Measurements from ENCODE around the gene RNF212.

Gene RNF212

DNA sequence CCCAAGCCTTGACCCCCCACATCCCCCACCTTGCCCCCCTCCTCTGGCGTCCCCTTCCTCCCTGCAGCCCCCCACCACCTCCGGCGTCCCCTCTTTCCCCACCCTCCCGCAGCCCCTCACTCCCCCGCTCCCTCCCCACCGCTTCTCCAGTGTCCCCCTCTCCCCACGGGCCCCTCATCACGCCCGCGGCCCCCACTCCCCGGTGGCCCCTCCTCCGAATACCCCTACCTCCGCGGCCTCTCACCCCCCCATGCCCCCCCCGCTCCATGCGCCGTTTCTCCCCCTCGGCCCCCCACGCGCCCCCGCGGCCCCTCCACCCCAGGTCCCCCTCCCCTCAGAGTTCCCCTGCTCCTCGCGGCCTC lies 562 bp downstream of the RNF212 start:
- DNase-seq, result no peak

DNA sequence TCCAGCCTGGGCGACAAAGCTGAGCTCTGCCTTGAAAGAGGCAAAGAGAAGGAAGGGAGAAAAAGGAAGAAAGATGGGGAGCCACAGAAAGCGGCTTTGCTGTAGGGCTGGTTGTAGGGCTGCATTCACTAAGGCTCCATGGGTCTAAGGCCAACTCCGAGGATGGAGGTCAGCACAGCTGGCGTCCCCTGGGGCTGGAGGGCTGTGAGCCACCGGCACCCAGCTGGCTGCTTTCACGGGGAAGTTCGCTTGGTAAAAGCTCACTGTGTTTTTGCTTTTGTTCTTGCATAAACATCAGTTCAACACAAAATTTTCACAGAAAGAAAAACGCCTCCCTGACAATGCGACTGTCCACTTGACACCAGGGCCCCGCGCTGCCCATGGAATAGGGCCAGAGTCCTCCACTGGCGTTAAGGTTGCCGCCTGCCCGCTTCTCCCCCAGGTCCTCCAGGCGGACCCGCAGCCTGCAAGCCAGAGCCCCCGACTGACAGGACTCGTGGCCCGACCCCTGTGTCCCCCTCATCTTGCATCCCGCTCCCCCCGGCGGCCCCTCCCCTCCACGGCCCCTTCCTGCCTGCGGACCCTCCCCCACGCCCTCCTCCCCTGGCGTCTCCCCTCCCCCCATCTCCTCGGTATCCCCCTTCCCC lies 1.1 kb downstream of the RNF212 start:
- DNase-seq, result no peak

DNA sequence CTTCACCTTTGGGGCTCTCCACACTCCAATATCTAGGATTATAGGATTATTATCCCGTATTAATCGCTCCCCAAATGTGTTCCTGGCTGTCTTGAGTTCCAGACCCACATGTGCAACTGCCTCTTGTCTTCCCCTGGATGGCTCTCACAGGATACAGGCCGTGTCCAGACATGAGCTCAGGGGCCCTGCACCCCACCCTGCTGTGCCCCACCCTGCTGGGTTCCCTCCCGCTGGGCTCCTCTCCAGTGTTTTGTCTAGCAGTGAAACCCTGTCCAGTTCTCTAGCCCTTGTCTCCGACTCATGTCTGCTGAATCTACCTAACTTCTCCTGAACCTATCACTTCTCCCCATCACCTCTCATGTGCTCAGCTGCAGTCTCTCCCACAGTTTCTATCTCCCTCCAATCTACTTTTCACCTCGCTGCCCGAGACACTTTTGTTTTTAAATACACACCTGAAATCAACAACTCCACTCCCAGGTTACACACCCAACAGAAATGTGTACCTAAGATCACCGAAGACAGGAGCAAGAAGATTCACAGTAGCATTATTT lies 2.0 kb downstream of the RNF212 start:
- DNase-seq, result no peak

DNA sequence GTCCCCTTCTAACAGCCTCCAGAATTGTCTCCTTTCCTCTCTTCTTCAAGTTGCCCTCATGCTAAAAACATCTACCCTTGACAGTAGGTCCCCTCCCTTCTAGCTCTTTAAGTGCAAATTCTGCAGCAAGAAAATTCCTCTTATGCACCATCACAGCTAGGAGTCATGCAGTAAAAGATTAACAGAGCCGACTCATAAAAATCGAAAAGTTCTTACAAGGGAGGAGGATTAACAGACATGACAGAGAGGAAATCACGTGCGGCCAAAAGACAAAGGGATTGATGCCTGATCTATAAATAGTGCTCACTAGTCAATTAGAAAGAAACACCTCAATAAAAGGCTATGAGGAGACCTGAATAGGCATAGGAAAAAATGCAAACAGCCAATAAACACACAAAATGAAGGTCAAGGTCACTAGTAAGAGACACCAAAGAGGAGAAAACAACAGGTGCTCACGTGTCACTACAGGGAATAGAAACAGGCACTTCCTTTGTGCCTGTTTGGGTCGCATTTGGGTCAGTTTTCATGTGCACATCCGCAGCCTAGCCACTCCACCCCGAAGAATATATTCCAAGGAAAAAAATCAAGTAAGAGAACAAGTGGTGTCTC lies 3.4 kb downstream of the RNF212 start:
- DNase-seq, result no peak

DNA sequence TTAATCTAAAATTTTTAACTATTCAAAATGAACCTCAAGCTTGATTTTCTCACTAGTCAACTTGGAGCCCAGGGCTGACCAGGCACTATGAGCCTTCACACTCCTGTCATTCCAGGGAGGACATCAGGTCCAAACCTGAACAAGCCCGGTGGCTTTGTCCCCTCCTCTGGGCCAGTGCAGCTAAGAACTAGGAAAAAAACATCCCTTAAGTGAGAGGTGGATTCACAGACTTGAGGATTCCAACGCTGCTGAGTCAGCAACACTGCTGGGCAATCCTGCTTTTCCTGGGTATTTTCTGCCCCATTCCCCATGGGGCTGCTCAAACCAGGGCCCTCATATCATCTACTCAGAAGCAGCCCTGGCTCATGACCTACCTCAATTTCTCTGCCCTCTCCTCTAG lies 4.0 kb downstream of the RNF212 start:
- no peak for DNase-seq

DNA sequence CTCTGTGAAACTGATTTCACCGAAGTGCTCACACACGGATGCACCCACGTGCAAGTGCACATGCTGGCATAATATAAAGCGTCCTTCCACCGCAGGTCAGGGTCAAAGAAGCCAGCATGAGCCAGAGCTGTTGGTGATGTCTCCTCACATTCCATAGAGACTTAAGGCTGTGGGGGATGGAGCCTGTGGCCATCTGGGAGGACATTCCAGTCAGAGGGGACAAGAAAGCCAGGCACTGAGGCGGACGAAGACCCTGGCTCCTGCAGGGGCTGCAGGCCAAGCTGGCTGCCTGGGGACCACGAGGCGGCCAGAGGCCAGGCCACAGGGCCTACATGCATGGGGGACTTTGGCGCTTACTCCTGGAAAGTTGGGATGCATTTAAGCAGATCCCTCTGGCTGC lies 7.7 kb downstream of the RNF212 start:
- DNase-seq, result no peak

DNA sequence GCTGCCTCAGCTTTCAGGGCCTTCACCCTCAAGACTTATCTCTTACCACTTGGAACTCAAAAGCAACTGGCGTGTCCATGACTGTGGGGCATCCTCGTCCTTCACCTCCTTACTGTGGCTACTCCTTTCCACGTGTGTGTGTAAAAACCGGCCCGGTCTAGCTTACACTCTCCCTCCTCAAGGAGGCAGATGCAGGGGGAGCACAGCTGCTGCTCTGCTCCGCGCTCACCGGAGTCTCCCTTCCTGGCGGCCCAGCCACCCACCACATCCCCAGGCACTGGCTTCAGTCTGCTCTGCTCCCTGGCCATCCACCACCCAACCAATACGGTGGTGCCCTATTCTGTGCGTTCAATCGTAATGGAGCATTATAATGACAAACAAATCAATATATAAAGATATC lies 8.3 kb downstream of the RNF212 start:
- no peak for DNase-seq

DNA sequence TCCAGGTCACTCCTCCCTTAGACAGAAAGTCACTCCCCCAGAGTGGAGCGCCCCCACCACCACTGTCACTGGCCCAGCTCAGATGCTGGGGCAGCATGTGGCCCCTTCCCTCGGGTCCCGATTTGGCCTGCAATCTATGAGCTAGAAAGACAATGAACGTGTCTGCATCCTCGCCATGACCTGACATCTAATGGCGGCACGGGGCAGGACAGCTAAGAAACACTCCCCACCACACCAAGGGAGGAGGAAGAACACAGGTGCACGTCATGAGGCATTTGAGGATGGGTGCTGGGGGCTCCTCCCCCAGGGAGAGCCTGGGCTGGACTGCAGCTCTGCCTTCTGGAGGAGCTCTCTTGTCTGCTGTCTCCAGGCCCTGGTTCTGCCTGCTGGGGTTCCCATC lies 8.7 kb downstream of the RNF212 start:
- no peak for DNase-seq

DNA sequence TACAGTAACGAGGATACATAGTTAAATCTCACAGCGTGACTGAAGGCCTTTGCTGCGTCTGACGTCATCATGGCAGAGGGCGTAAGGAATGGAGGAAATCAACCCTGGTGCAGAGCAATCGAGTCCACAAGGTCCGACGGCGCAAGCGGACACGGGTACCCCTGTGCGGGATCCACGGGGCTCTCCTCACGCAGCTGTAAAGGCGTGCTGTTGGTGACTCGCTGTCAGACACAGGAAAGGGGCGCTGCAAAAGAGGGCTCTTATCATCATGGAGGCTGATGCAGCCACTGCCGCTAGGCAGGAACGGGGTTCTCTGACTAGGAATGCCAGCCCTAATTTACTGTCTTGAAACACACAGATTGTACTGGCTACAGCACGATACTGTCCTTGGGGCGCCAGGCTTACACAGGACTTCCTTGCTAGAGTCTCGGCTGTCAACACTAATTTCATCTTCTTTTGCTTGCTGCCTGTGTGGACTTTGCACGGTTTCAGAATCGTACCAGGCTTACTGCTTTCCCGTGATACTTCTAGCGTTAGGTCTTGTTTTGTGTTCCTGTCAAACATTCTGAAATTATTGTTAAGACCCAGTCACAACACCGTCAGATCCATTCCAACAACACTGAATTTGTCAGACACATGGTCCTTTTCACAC lies 13.6 kb downstream of the RNF212 start:
- no peak for DNase-seq

DNA sequence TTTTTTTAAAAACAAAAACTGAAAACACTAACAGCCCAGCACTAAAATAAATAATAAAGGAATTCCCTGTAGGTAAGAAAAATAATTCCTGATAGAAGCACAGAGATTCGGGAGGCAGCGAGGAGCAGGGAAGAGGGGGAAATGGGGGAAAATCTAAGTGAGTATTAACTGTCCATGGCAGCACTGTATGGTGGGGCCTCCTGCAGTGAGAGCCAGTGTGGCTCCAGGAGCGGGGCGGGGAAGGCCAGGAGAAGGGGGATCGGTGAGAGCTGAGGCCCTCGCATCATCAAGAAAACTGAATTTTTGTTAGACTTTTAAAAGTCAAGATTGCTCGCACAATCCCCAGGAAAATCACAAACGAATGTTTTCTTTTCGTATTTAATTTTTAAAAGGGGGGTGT lies 14.1 kb downstream of the RNF212 start:
- no peak for DNase-seq

DNA sequence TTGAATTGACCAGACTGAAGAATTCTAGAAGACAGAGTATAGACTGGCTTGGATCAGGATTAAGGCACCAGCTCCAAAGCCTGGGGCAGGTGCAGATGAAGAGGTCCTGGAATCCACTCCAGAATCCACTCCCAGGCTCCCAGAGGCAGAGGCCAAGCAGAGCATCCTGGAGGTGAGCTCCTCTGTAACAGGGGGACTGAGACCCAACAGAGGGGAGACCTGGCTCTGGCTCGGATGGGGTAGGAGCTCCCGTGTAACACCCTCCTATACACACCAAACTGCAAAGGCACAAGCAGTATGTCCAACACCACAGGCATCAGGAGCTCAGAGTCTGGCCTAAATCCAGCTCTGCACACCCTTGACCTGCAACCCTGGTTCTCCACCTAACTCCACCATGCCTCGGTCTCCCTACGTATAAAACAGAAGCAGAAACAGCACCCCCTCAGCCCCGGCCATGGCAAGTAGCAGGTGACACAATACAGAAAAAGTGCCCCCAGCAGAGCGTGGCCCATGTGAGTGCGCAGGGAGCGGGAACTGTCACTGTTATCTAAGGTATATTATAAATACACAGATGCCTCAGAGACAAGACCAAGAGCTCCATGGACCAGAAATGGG lies 14.9 kb downstream of the RNF212 start:
- DNase-seq, result no peak

DNA sequence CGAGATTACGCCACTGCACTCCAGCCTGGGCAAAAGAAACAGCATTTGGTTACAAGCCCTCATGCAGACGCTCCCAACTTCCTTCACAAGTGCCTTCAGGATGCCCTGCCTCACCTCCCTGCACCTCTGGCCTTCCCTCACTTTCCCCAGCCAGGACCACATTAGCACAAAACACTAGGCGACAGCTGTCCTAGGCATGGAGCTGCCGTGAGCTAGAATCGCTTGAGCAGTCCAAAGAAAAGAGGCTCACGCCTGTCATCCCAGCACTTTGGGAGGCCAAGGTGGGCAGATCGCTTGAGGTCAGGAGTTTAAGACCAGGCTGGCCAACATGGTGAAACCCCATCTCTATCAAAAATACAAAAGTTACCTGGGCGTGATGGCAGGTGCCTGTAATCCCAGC lies 15.8 kb downstream of the RNF212 start:
- no peak for DNase-seq

DNA sequence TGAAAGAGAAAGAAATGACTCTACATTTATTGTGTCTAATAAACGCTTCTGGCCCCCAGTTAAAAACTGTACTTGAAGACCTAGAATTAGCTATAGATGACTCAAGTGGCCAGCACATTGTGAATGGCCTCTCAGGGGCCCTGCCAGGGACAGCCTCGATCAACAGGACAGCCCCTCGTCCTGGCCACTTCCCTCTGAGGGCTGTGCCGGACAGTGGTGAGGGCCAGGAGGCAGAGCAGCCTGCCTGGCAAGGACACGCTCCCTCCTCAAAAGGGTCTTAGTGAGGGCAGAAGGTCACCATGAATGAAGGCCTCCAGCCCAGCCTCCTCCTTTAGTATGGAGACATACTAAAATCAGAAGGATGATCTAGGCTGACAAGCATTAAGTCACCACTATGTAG lies 16.5 kb downstream of the RNF212 start:
- no peak for DNase-seq

DNA sequence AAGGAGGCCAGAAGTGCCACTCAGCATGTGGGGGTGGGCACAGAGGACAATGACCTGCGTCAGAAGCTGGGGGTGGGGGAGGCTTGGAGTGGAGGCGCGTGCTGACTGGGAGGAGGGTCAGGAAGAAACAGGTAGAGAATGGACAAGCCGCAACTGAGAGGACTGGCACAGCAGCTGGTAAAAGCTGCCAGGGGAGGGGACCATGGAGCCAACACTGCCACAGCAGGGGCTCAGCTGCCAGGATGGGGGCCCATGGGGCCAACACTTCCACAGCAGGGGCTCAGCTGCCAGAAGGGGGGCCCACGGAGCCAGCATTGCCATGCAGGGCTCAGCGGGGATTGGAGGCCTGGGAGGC lies 19.1 kb downstream of the RNF212 start:
- DNase-seq, result no peak

DNA sequence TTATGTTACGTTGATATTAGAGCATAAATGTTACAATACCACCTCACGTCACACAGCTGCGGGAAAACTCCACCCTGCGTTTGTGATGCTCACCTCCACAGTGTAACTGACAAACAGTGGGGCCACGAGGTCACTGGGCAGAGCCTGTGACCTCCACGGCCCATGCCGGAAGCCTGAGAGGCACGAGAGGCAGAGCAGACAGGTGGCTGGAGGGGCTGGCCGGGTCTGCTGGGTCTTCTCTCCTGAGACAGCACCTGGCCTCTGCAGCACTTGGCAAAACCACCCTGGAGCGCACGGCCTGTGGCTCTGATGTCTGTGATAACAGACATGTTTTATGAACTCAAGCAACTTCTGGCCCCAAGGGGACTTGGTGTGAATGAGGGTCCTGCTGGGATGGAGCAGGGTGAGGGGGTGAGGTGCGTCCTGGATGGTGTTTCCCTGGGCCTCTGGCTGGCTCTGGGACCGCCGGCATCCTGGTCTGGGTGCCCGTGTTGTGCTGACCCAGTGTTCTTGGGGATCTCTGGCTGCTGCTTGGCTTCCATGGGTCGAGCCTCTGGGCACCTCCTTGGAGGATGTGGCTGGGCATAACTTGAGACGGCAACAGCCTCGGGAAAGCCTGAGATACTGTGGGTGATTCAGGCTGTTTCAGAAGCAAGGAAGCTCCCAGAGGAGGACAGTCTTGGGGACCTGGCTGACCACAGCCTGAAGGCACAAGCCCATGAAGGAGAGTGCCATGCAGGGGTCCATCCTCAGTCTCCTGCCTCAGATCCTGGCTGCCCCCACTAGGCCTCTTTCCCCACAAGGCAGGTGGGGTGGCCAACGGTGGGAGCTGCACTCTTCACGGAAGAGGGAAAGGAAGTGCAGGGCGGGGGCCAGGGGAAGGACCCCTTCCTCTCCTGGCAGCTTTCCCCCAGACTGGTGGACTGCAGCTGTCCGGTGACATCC lies 19.7 kb downstream of the RNF212 start:
- no peak for DNase-seq

DNA sequence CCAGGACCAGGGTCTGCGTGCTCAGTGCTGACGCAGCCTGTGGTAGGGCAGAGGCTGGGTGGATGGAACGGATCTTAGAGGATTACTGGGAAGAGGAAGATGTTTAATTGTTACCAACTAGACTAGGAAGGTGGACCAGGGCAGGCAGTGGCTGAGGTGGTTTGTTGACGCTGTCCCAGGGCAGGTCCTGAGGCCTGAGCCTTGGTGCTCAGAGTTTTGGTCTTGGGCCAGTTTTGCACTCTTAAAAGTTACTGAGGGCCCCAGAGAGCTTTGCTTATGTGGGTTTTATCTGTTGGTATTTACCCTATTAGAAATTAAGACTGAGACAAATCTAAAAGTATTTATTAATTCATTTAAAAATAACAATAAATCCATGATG lies 20.4 kb downstream of the RNF212 start:
- DNase-seq, result no peak

DNA sequence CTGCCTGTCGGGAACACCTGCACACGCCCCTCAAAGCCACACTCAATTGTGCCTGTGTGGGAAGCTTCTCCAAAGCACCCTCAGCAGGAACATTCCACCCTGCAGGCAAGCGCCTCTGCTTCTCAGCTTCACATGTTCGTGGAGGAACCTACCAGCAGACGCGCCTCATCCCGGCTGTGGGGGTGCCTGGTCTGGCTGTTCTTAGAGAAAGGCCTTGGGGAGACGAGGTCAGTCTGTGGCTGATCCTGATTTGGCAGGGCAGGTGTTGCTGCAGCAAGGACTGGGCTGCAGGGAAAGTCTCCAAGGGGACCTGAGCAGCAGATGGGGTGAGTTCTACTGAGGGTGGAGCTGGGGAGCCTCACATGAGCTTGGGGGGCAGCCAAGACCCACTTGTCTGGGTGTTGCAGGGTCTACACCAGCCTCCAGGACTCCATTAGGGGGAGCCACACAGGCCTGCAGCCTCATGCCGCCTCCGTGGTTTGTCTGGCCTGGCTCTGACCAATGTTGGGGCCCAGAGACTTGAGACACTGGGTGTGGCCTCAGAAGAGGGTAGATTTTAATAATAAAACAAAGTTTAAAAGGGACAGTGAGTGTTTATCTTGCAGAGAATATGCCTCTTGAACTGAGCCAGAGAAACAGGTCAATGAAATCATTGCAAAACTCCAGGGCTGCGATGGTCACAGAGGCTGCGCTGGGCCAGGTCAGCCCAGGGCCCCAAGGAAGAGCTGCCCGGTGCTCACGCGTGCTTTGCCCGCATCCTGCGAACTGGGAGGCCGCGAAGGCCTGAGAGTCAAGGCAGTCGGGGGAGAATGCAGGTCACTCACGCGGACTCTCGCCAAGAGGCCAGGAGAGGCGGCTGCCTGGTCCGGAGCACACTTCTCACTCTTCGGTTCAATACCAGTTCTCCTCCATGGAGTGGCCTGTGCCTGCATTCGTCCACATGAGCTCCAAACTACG lies 21.1 kb downstream of the RNF212 start:
- DNase-seq, result no peak

DNA sequence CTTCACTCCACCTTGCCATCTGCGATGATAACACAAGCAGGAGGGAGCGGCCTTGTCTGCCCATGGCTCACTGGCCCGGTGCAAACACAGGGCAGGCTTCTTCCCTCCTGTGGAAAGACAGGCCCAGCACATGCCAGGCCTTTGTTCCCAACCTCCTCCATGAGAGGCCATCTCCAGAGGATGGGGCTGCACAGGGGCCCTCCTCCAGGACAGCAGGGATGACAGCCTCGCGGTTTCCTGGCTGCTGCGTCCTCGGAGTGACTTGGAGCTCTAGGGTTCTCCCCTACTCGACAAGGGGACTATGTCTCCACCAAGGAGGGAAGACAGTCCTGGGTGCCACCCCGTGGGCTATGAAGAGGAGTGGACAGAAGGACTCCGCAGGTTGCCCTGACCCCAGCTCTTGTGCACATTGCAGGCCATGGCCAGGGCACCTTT lies 21.8 kb downstream of the RNF212 start:
- DNase-seq, result no peak

DNA sequence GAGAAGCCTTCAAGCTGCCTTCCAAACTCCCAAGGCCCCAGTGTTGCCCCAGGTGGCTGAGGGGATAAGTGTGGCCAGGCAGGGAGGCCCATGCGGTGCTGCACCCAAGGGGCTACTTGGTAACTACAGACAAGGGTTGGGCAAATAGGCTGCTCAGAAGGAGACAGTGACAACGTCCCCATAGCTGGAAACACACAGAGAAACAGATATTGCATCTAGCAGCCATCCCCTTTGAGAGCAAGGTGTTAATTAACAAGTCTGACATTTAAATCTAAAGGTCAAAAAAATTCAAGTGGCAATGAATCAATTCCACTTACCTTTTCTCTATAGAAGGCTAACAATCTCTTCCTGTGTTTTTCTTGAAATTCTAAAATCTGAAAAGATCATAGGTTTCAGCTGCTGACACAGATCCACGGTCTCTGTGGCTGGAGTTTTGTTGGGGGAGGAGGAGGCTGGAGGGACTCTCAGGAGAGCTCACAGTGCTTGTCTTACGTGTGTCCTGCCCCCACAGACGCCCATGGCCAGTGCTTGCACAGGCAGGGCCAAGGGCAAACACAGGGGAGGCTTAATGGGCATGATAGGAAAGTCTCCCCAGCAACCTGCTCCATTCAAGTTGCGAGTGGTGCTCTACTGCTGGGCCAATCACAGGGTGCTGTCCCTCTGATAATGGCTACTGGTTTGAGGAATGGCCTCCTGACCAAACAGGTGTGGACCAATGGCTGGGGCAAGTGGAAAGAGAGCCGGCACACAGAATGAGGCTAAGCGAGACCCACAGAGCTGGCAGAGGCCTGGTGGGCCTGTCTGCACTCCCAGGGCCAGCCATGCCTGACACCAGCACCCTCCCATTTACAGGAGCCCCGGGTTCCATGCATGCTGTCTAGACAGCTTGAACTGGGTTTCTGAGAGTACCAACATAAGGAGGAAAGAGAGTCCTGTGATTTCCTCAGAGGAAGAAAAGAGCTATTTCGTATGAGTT lies 22.6 kb downstream of the RNF212 start:
- DNase-seq, result no peak

DNA sequence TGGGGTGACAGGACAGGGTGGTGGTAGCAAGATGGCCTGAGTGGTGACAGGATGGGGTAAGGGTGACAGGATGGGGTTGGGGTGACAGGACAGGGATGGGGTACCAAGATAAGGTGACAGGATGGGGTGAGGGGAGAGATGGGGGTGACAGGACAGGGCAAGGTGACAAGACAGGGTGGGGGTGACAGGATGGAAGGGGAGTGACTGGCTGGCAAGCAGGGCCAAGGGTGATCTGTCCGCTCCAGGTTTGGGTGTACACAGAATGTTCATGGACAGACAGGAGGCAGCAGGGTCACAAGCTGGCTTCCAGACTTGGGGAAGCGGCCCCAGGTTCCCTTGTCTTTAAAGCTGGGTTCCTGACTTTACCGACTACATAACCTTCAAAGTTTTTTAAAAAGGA lies 23.3 kb downstream of the RNF212 start:
- no peak for DNase-seq

DNA sequence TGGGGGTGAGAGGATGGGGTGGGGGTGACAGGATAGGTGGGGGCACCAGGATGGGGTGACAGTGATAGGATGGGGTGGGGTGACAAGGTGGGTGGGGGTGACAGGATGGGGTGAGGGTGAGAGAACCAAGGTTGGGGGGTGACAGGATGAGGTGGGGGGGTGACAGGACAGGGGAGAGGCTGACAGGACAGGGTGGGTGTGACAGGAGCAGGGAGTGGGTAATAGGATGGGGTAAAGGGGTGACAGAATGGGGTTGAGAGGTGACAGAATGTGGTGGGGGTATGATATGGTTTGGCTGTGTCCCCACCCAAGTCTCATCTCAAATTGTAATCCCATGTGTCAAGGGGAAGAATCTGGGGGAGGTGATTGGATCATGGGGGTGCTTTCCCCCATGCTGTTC lies 26.0 kb downstream of the RNF212 start:
- no peak for DNase-seq
